Tibial nerve (tissue), 4 donors: ENCODE results near the gene HSPH1.

Experiments used
- CTCF ChIP-seq, 5 experiments: fragments of 200-600 bp in 3 of 5; fragments of 450-650 bp in 2 of 5; sonication (generic) in 3 of 5; IDR thresholded peaks; one replicate each; pipeline ENCODE4 v1.5.1; 2016 to 2019; ENCODE audit warnings: antibody characterized with exemption in 5 of 5, mild to moderate bottlenecking in 3 of 5, moderate library complexity in 2 of 5
- EP300 ChIP-seq, 2 donors: sonication (generic); formaldehyde crosslinking; IDR thresholded peaks; one replicate each; pipeline ENCODE4 v1.6.1; 2017; ENCODE audit warnings: antibody characterized with exemption in 2 of 2, mild to moderate bottlenecking in 1 of 2

GRCh38 chr13:31090096-31090495 is 71.6 kb downstream of the HSPH1 start:
- no peak for TF ChIP-seq EP300 (IDR thresholded peaks at IDR 0.05)
- TF ChIP-seq CTCF (IDR thresholded peaks at IDR 0.05) = no peak
